Breast epithelium (tissue), 4 donors: ENCODE measurements around the gene FHIT. TPM values are rescaled to one million over a fixed set of nuclear protein-coding genes. Genes with fewer than 3 reads are reported as not detected.

Experiments used
- DNase-seq, 2 donors: peaks; one replicate each; pipeline ENCODE4 v3.0.0-alpha.2; 2019; ENCODE audit warnings: low spot score in 2 of 2
- H3K27ac ChIP-seq, 2 donors: fragments of 200-600 bp; sonication (generic) in 1 of 2; one replicate each; pipeline ENCODE4 v1.5.1; 2016 to 2019; ENCODE audit warnings: mild to moderate bottlenecking in 1 of 2
- H3K27me3 ChIP-seq, 2 donors: fragments of 200-600 bp; sonication (generic) in 1 of 2; one replicate each; pipeline versions ENCODE4 v1.5.1 to v1.6.0; 2017 to 2019; ENCODE audit warnings: control low read depth in 1 of 2, mild to moderate bottlenecking in 1 of 2
- H3K36me3 ChIP-seq: fragments of 200-600 bp; one replicate; pipeline ENCODE4 v1.5.1; 2019
- H3K4me1 ChIP-seq, 2 donors: fragments of 200-600 bp; sonication (generic); one replicate each; pipeline ENCODE4 v1.5.1; 2016 to 2019; ENCODE audit warnings: control low read depth in 1 of 2
- H3K4me3 ChIP-seq, 3 donors: fragments of 200-600 bp; sonication (generic); 1 replicate in 2 of 3; 2 replicates in 1 of 3; pipeline ENCODE4 v1.5.1; 2016 to 2019; ENCODE audit warnings: mild to moderate bottlenecking in 3 of 3, moderate library complexity in 2 of 3
- H3K9me3 ChIP-seq, 2 donors: fragments of 200-600 bp; sonication (generic) in 1 of 2; one replicate each; pipeline ENCODE4 v1.5.1; 2016 to 2019; ENCODE audit warnings: control low read depth in 1 of 2
- POLR2A ChIP-seq: fragments of 450-650 bp; IDR thresholded peaks from one replicate; pipeline ENCODE4 v1.6.1; 2016; ENCODE audit warnings: antibody characterized with exemption, mild to moderate bottlenecking, moderate library complexity
- POLR2AphosphoS5 ChIP-seq, 3 donors: sonication (generic); formaldehyde crosslinking; IDR thresholded peaks; one replicate each; pipeline ENCODE4 v1.6.1; 2017; ENCODE audit warnings: antibody characterized with exemption in 3 of 3
- intact Hi-C: fragments of 100-400 bp; cut with DNase I; formaldehyde crosslinking; loops from one replicate; pipeline ENCODE4 v1.15.1; 2023; ENCODE audit warnings: low total_unique reads
- total RNA-seq, 3 donors: library from RNA; depleted of rRNA; stranded (reverse); fragments of >200 nt; gene quantifications; one replicate each; pipeline ENCODE4 v1.1.0, GENCODE V29; 2016
- TF ChIP-seq, protein P1 (sequence below), 3 donors: fragments of 450-650 bp; IDR thresholded peaks; one replicate each; pipeline ENCODE4 v1.5.1; 2016 to 2017; ENCODE audit warnings: antibody characterized with exemption in 3 of 3, mild to moderate bottlenecking in 3 of 3, moderate library complexity in 3 of 3

FHIT gene
- total RNA-seq, 3 donors from 2014 or later = 9.0 to 19.2 (median 17.7) TPM

DNA sequence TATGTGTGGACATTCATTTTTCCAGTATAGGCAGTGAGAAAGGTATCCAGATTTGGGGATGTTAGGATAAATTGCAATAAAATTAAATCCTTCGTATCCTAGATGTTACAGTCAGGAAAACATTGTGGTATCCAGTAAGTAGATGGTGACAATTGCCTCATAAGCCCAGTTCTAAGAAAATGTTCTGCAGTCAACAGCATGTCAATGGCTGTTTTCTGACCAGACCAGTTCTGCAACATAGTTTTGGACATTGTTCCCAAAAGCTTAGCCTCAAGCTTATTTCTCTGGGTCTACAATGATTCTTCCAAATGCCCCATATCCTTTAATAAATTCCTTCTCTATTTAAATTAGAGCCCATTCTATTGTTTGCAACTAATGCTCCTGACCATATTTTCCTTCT, 480.7 kb downstream of the FHIT start:
- Histone ChIP-seq H3K9me3 (no peaks in the 10 kb centered on the region), H3K27me3 (no peaks in the 10 kb centered on the region), H3K27ac (peak overlapping the region; percentile 52 to 89), H3K4me3 (no peak overlapping the region), H3K36me3 (no peaks in the 10 kb centered on the region), H3K4me1 (no peaks in the 10 kb centered on the region)
- peak in 2 of 3 donors; percentile 48 to 58 for TF ChIP-seq POLR2AphosphoS5 (IDR thresholded peaks at IDR 0.05)
- TF ChIP-seq, protein P1, sequence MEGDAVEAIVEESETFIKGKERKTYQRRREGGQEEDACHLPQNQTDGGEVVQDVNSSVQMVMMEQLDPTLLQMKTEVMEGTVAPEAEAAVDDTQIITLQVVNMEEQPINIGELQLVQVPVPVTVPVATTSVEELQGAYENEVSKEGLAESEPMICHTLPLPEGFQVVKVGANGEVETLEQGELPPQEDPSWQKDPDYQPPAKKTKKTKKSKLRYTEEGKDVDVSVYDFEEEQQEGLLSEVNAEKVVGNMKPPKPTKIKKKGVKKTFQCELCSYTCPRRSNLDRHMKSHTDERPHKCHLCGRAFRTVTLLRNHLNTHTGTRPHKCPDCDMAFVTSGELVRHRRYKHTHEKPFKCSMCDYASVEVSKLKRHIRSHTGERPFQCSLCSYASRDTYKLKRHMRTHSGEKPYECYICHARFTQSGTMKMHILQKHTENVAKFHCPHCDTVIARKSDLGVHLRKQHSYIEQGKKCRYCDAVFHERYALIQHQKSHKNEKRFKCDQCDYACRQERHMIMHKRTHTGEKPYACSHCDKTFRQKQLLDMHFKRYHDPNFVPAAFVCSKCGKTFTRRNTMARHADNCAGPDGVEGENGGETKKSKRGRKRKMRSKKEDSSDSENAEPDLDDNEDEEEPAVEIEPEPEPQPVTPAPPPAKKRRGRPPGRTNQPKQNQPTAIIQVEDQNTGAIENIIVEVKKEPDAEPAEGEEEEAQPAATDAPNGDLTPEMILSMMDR (IDR thresholded peaks at IDR 0.05) = no peak
- DNase-seq = peak in 1 of 2 donors; percentile 40
- intact Hi-C loops = no loop called here

DNA sequence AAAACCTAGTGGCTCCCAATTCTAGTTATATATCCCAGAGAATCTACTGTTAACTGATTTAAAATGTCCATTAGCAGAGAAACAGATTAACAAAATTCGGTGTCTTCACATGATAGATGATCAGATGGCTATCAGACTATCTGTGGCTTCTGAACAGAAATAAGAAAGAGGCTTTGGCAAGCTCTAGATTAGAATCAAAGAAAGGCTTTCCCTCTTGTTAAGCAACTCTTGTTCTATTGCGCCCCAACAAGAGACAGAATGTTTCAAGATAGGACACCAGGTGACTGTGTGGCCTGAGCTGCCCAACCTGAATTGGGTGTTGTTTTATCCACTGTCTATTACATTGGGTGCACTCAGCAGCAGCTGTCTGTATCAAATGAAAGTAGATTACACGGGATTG, 483.7 kb downstream of the FHIT start:
- no peaks in the 10 kb centered on the region for H3K36me3 ChIP-seq
- DNase-seq = no peak
- H3K4me1 ChIP-seq = no peaks in the 10 kb centered on the region
- H3K27ac ChIP-seq = peak overlapping the region in 1 of 2 donors; percentile 59
- TF ChIP-seq POLR2A (no peak), POLR2AphosphoS5 (IDR thresholded peaks at IDR 0.05) (no peak)
- TF ChIP-seq, protein P1 (IDR thresholded peaks at IDR 0.05) = no peak
- no peaks in the 10 kb centered on the region for H3K27me3 ChIP-seq
- H3K4me3 ChIP-seq = no peak overlapping the region
- H3K9me3 ChIP-seq = no peaks in the 10 kb centered on the region
- intact Hi-C loops = no loop called here

DNA sequence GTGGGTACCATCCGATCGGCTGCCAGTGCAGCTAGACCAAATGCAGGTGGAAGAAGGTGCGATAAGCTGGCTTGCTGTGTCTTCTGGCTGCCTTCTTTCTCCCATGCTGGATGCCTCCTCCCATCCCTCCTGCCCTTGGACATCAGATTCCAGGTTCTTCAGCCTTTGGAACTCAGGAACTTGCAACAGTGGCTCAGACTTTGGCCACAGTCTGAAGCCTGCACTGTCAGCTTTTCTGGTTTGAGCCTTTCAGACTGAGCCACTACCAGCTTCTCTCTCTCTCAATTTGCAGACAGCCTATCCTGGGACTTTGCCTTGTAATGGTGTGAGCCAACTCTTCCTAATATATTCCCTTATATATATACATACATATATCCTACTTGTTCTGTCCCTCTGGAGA, 485.5 kb downstream of the FHIT start:
- H3K9me3 ChIP-seq = no peaks in the 10 kb centered on the region

DNA sequence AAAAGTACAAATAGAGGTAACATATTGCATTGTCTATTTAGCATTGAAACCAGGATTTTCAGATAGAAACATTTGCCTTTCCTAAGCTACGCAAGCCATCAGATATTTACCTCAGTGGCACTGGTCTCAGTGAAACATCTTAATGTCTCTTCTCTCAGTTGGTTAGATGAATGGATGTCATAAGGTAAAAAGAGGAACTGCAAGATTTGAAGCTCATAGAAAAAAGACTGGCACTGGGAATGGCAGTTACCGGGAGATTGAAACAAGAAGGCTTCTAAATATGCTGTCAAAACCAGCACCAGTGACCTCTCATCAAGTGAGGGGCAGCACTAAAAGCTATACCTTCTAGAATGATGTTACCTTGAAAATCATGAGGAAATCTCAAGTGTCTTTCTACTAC, 486.4 kb downstream of the FHIT start:
- Histone ChIP-seq H3K27me3 (no peaks in the 10 kb centered on the region), H3K4me1 (no peaks in the 10 kb centered on the region), H3K27ac (no peak overlapping the region), H3K9me3 (no peaks in the 10 kb centered on the region), H3K36me3 (no peaks in the 10 kb centered on the region), H3K4me3 (no peak overlapping the region)
- intact Hi-C loops = no loop called here
- DNase-seq = no peak
- TF ChIP-seq POLR2AphosphoS5 (IDR thresholded peaks at IDR 0.05) (no peak), POLR2A (no peak)
- TF ChIP-seq, protein P1 (IDR thresholded peaks at IDR 0.05) = no peak

More for the DNA sequence above, 485.5 kb downstream of the FHIT start:
- intact Hi-C loops = no loop called here
- no peaks in the 10 kb centered on the region for H3K27me3 ChIP-seq
- H3K36me3 ChIP-seq = no peaks in the 10 kb centered on the region
- H3K27ac ChIP-seq = no peak overlapping the region
- no peak overlapping the region for H3K4me3 ChIP-seq
- H3K4me1 ChIP-seq = no peaks in the 10 kb centered on the region
- no peak for DNase-seq
- TF ChIP-seq POLR2AphosphoS5 (IDR thresholded peaks at IDR 0.05) (no peak), POLR2A (no peak)

DNA sequence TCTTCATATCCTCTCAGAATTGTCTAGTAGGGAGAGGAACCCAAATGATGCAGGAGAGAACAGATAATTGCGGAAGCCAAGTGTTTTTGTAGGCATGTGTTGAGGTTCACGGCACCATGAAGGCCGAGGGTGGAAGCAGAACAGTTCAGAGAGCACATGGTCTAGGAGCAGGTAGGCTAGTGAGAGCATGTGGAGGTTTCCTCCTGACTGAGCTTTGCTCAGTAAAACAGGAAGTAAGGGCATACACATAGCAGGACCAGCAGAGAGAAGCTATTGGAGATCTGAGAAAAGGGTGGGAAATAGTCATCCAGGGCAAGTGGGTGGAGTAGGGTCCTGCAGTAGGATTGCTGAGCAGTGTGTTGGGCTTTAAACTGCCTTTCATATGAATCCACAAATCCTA, 491.1 kb downstream of the FHIT start:
- no peaks in the 10 kb centered on the region for H3K36me3 ChIP-seq
- H3K4me3 ChIP-seq = no peak overlapping the region
- intact Hi-C loops = no loop called here
- no peak for TF ChIP-seq POLR2AphosphoS5 (IDR thresholded peaks at IDR 0.05)
- no peak for TF ChIP-seq POLR2A
- TF ChIP-seq, protein P1 (IDR thresholded peaks at IDR 0.05) = no peak
- no peak for DNase-seq
- no peaks in the 10 kb centered on the region for H3K4me1 ChIP-seq
- H3K27me3 ChIP-seq = no peaks in the 10 kb centered on the region
- H3K27ac ChIP-seq = no peak overlapping the region
- H3K9me3 ChIP-seq = no peaks in the 10 kb centered on the region

DNA sequence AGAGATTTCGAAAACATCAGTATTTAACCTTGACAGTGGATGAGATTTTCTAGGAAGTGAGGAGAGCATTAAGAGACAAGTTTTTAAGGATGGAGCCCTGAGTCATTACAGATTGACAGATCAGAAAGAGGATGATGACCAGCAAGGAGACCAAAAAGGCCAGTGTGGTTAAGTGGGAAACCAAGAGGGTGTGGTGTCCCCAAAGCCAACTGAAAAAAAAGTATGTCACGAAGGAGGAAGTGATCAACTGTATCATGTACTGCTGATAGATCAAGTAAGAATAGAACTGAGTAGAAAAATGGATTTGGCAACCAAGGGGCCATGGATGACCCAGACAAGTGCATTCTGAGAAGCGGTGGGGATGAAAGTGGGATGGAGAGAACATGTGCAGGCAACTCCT, 491.8 kb downstream of the FHIT start:
- no peak for DNase-seq
- no peaks in the 10 kb centered on the region for H3K4me1 ChIP-seq
- H3K27me3 ChIP-seq = no peaks in the 10 kb centered on the region
- intact Hi-C loops = no loop called here
- no peaks in the 10 kb centered on the region for H3K9me3 ChIP-seq
- no peak overlapping the region for H3K27ac ChIP-seq
- no peak overlapping the region for H3K4me3 ChIP-seq
- TF ChIP-seq POLR2AphosphoS5 (IDR thresholded peaks at IDR 0.05) (no peak), POLR2A (no peak)
- TF ChIP-seq, protein P1 (IDR thresholded peaks at IDR 0.05) = no peak
- no peaks in the 10 kb centered on the region for H3K36me3 ChIP-seq
